GM20000 (cell line): ENCODE results near the gene SZRD1.

ENCODE experiments used
- DNase-seq: peaks from one replicate; pipeline ENCODE4 v3.0.0; 2012; ENCODE audit warnings: low spot score
- TF ChIP-seq, protein P1 (sequence below): IDR thresholded peaks from 2 replicates; pipeline ENCODE4 v1.5.1; 2012; ENCODE audit warnings: mild to moderate bottlenecking, control low read depth; ENCODE audit errors: extremely low read depth, missing control alignments

SZRD1 gene

DNA sequence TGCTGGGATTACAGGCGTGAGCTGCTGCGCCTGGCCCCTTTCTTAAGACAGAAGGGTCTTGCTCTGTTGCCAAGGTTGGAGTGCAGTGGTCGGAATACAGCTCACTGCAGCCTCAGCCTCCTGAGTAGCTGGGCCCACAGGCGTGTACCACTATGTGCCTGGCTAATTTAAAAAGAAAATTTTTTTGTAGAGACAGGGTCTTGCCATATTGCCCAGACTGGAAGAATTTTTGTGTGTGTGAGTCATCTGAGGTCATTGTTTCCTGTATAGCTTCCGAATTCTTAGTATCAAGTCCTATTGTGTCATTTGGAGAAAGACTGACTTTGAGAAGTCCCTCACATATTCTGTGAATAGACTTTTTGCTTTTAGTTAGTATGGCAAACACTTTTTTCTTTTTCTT is 4.7 kb downstream of the SZRD1 start:
- no peak for DNase-seq
- TF ChIP-seq, protein P1, sequence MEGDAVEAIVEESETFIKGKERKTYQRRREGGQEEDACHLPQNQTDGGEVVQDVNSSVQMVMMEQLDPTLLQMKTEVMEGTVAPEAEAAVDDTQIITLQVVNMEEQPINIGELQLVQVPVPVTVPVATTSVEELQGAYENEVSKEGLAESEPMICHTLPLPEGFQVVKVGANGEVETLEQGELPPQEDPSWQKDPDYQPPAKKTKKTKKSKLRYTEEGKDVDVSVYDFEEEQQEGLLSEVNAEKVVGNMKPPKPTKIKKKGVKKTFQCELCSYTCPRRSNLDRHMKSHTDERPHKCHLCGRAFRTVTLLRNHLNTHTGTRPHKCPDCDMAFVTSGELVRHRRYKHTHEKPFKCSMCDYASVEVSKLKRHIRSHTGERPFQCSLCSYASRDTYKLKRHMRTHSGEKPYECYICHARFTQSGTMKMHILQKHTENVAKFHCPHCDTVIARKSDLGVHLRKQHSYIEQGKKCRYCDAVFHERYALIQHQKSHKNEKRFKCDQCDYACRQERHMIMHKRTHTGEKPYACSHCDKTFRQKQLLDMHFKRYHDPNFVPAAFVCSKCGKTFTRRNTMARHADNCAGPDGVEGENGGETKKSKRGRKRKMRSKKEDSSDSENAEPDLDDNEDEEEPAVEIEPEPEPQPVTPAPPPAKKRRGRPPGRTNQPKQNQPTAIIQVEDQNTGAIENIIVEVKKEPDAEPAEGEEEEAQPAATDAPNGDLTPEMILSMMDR: no peak

DNA sequence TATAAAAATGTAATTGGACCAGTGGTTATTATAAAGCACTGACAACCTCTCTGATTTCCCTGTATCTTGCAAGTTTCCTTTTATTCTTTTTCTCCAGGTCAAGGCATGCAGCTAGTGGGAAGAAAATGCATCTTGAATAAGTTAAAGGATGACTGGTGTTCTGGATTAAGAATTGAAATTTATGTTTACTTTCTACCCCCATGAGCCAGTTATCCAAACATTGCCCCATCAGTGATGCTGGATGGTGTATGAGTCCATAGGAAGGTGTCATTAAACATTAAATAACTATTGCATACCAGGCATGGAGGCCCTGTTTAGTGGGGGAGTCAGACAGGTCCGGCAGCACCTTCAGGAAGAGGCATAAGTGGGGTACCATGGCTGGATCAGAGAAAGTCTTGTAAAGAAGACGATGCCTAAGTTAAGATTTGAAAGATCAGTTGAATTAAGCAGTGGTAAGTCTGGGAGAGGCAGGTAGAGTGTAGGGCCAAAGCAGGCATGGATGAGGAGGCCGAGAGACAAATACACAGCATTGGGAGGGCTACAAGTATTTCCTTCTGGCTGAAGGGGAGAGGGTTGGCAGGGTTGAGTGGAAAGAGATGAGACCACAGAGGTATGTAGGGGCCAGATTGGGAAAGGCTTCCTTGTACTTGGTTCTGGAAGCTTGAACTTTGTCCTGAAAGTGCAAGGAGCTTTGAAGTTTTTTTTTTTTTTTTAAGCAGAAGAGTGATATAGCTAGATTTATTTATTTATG is 5.7 kb downstream of the SZRD1 start:
- DNase-seq: no peak
- TF ChIP-seq, protein P1: no peak

DNA sequence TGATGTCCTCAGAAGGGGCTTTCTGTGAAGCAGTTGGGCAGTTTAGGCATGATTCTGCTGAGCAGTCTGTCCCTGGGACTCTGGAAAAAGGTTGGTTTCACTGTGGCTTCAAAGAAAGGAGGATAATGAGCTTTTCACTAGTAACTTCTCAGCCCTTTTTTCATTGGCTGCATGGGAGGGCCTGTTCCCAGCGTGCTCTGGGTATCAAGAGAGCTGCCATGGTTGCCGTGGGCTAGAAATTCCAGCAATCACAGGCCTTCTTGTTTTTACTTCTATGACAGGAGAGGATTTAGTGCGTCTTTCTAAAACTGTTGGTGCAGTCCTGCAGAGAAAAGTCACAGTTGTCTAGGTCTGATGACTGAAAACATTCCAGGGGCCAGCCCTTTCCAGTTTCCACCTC is 7.2 kb downstream of the SZRD1 start:
- TF ChIP-seq, protein P1: no peak
- DNase-seq: no peak

DNA sequence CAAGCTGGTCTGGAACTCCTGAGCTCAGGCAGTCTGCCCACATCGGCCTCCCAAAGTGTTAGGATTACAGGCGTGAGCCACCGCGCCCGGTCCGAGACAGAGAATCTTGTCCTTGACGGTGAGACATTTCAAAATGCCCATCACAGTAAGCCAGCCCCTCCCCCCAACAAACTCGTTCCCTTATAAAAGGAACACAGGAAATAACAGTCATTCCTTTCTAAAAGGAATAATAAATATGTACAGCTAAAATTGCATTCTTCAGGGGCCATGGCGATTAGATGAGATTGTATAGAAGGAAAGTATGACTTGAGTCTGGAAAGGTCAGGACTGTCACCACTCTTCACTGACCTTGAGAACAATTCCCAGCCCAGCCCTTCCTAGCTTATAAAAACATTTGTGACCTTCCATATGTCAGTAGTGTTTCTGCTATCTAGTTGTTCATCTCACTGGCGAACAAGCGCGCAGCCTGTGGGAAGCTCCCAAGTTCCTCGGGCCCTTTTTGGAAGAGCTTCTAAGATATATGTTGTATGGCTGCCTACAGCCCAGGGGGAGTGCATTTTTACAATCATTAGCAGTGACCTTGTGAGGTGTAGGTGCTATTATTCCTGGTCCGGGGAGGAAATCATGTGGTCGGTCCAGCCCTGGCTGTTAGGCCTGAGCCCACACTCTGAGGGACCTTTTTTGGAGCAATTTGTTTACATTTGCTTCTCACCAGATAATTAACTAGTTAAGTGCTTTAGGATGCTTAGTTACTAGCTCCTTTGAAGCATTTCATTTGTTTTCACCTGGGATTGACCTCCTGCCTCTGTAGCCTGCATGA is 8.7 kb downstream of the SZRD1 start:
- no peak for DNase-seq
- TF ChIP-seq, protein P1: no peak

DNA sequence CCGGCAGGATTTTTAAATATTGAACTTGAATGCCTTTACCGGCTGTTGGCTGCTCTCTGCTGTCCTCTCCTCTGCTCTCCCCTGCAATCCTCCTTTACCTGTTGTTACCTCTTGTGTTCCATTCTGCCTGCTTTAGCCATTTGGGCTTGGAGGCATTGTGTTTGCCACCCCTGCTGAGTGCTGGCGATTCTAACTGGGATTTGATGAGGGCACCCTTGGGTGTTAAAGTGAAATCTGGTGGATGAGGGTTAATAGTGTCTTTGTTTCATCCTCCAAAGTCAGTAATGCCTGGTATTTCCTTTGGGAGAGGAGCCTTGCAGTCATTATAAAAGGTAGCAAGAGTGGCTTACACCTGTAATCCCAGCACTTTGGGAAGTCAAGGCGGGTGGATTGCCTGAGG is 9.9 kb downstream of the SZRD1 start:
- TF ChIP-seq, protein P1: no peak
- no peak for DNase-seq

DNA sequence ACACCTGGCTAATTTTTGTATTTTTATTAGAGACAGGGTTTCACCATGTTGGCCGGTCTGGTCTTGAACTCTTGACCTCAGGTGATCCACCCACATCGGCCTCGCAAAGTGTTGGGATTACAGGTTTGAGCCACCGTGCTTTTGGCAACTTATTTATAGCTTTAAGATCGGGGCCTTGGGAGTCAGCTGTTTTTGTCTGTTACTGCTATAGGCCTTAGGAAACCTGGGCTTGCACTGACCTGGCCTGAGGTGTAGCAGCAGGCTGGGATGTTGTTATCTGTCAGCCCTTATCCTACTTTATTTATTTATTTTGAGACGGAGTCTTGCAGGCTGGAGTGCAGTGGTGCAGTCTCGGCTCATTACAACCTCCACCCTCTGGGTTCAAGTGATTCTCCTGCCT is 11.4 kb downstream of the SZRD1 start:
- TF ChIP-seq, protein P1: no peak
- no peak for DNase-seq

DNA sequence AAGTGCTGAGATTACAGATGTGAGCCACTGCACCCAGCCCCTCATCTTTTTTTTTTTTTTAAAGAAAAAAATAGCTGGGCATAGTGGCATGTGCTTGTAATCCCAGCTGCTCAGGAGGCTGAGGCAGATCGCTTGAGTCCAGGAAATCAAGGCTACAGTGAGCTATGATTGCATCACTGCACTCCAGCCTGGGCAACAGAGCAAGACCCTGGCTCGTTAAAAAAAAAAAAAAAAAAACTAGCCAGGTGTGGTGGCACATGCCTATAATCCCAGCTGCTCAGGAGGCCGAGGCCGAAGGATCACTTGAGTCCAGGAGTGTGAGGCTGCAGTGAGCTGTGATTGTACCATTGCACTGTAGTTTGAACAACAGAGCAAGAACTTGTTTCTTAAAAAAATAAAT is 13.8 kb downstream of the SZRD1 start:
- DNase-seq: no peak
- TF ChIP-seq, protein P1: no peak
